DOHH2 (cell line): ENCODE results near the gene TMEM31.

Source experiments
- H3F3A ChIP-seq: fragments of 200-600 bp; sonication (generic), shearing (Covaris generic); 2 replicates; pipeline ENCODE4 v1.6.0; 2016; ENCODE audit warnings: antibody characterized with exemption, mild to moderate bottlenecking; ENCODE audit not compliant: control insufficient read depth, insufficient read depth
- H3K27ac ChIP-seq: fragments of 200-600 bp; sonication (generic); 2 replicates; pipeline ENCODE4 v1.5.1; 2014; ENCODE audit warnings: low read depth, mild to moderate bottlenecking, low read length, moderate library complexity
- H3K27me3 ChIP-seq: fragments of 200-600 bp; sonication (generic); 2 replicates; pipeline ENCODE4 v1.6.1; 2014; ENCODE audit warnings: mild to moderate bottlenecking, low read length, mixed read lengths; ENCODE audit not compliant: control insufficient read depth
- H3K36me3 ChIP-seq: fragments of 200-600 bp; sonication (generic); 2 replicates; pipeline ENCODE4 v1.6.1; 2014; ENCODE audit warnings: mild to moderate bottlenecking, low read length, moderate library complexity, mixed read lengths; ENCODE audit not compliant: control insufficient read depth
- H3K4me1 ChIP-seq: fragments of 200-600 bp; sonication (generic); 2 replicates; pipeline ENCODE4 v1.6.1; 2014; ENCODE audit warnings: mild to moderate bottlenecking, low read length, mixed read lengths; ENCODE audit not compliant: control insufficient read depth
- H3K4me2 ChIP-seq: fragments of 200-600 bp; sonication (generic); 2 replicates; pipeline ENCODE4 v1.6.0; 2014; ENCODE audit warnings: mild to moderate bottlenecking, low read length, moderate library complexity
- H3K4me3 ChIP-seq: fragments of 200-600 bp; sonication (generic); 2 replicates; pipeline ENCODE4 v1.5.1; 2014; ENCODE audit warnings: mild to moderate bottlenecking, low read length, mixed read lengths
- H3K79me2 ChIP-seq: fragments of 200-600 bp; sonication (generic); 2 replicates; pipeline ENCODE4 v1.6.1; 2014; ENCODE audit warnings: mild to moderate bottlenecking, low read length, mixed read lengths; ENCODE audit not compliant: control insufficient read depth
- H3K9me2 ChIP-seq: fragments of 200-600 bp; sonication (generic); replicated peaks from 2 replicates; pipeline ENCODE4 v1.6.1; 2014; ENCODE audit warnings: mild to moderate bottlenecking, low read length, mixed read lengths; ENCODE audit not compliant: control insufficient read depth
- H3K9me3 ChIP-seq: fragments of 200-600 bp; sonication (generic); 2 replicates; pipeline ENCODE4 v1.6.1; 2014; ENCODE audit warnings: antibody characterized with exemption, low read length, mixed read lengths; ENCODE audit not compliant: control insufficient read depth, insufficient read depth
- H4K20me1 ChIP-seq: fragments of 200-600 bp; sonication (generic); 2 replicates; pipeline ENCODE4 v1.6.0; 2014; ENCODE audit warnings: low read depth, mild to moderate bottlenecking, antibody characterized with exemption, low read length, moderate library complexity; ENCODE audit not compliant: control insufficient read depth, insufficient read depth
- EZH2phosphoT487 ChIP-seq: fragments of 200-600 bp; sonication (generic); IDR thresholded peaks from 2 replicates; pipeline ENCODE4 v1.6.1; 2017; ENCODE audit warnings: borderline replicate concordance, mild to moderate bottlenecking, antibody characterized with exemption, low read length, moderate library complexity, mixed read lengths
- TF ChIP-seq, protein P1 (sequence below): fragments of 200-600 bp; sonication (generic); IDR thresholded peaks from one replicate; pipeline ENCODE4 v1.5.1; 2014; ENCODE audit warnings: antibody characterized with exemption, mild to moderate bottlenecking, low read depth, low read length; ENCODE audit not compliant: poor library complexity, severe bottlenecking

Gene TMEM31

DNA sequence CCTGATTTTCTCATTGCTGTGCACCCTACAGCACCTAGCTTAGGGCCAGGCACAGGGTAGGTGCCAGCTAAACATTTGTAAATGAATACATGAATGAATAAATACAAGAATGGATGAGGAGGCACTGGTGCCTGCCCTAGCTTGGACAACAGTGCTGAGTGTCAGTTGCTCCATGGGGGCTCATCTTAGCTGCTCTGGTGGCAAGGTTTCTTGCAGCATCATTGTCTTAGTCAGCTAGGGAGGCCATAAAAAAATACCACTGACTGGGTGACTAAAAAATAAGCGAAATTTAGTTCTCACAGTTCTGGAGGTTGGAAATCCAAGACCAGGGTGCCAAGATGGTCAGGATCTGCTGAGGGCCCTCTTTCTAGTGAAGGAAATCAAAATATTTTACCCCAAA is 31.2 kb downstream of the TMEM31 start:
- TF ChIP-seq, protein P1, sequence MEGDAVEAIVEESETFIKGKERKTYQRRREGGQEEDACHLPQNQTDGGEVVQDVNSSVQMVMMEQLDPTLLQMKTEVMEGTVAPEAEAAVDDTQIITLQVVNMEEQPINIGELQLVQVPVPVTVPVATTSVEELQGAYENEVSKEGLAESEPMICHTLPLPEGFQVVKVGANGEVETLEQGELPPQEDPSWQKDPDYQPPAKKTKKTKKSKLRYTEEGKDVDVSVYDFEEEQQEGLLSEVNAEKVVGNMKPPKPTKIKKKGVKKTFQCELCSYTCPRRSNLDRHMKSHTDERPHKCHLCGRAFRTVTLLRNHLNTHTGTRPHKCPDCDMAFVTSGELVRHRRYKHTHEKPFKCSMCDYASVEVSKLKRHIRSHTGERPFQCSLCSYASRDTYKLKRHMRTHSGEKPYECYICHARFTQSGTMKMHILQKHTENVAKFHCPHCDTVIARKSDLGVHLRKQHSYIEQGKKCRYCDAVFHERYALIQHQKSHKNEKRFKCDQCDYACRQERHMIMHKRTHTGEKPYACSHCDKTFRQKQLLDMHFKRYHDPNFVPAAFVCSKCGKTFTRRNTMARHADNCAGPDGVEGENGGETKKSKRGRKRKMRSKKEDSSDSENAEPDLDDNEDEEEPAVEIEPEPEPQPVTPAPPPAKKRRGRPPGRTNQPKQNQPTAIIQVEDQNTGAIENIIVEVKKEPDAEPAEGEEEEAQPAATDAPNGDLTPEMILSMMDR, result no peak
- no peak for TF ChIP-seq EZH2phosphoT487
- H3K4me3 ChIP-seq, result no peak overlapping the region
- no peak overlapping the region for H3K27ac ChIP-seq
- no peaks in the 10 kb centered on the region for H3K9me3 ChIP-seq
- no peaks in the 10 kb centered on the region for H3K79me2 ChIP-seq
- no peaks in the 10 kb centered on the region for H3F3A ChIP-seq
- no peaks in the 10 kb centered on the region for H3K27me3 ChIP-seq
- no peaks in the 10 kb centered on the region for H4K20me1 ChIP-seq
- H3K4me2 ChIP-seq, result no peak overlapping the region
- H3K4me1 ChIP-seq, result no peaks in the 10 kb centered on the region
- no peaks in the 10 kb centered on the region for H3K36me3 ChIP-seq
- no peaks in the 10 kb centered on the region for H3K9me2 ChIP-seq

DNA sequence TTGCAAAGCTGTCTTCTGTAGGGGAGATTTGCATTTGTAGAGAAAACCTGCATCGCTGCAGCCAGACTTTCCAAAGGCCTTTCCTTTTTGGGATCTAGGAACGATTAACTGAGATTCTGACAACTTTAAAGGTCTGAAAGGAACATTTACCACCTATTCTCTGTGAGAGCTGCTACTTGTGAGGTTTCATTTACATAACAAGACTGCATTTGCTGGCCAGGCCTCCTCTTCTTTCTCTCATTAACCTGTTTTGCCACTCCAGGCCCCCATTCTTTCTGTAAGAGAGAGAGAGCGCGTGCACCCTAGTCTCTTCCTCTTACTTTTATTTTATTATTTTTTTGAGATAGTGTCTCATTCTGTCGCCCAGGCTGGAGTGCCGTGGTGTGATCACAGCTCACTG is 31.6 kb downstream of the TMEM31 start:
- Histone ChIP-seq H3K4me1 (no peaks in the 10 kb centered on the region), H3K4me3 (no peak overlapping the region), H3K9me3 (no peaks in the 10 kb centered on the region), H3K79me2 (no peaks in the 10 kb centered on the region), H3K27ac (no peak overlapping the region), H3K4me2 (no peak overlapping the region), H3K9me2 (no peaks in the 10 kb centered on the region), H3F3A (no peaks in the 10 kb centered on the region), H3K27me3 (no peaks in the 10 kb centered on the region), H4K20me1 (no peaks in the 10 kb centered on the region), H3K36me3 (no peaks in the 10 kb centered on the region)
- TF ChIP-seq EZH2phosphoT487, result no peak
- TF ChIP-seq, protein P1, result no peak

- no peak overlapping the region for H3K4me2 ChIP-seq
- H3K79me2 ChIP-seq, result no peaks in the 10 kb centered on the region
- H3K9me2 ChIP-seq, result no peaks in the 10 kb centered on the region
- no peaks in the 10 kb centered on the region for H3K27me3 ChIP-seq
- no peaks in the 10 kb centered on the region for H3K36me3 ChIP-seq
- no peaks in the 10 kb centered on the region for H3K4me1 ChIP-seq
- no peaks in the 10 kb centered on the region for H3K9me3 ChIP-seq
- H4K20me1 ChIP-seq, result no peaks in the 10 kb centered on the region
- no peak for TF ChIP-seq EZH2phosphoT487
- TF ChIP-seq, protein P1, result no peak
- no peak overlapping the region for H3K27ac ChIP-seq
- H3F3A ChIP-seq, result no peaks in the 10 kb centered on the region
- no peak overlapping the region for H3K4me3 ChIP-seq
These were observed 36.5 kb downstream of the TMEM31 start for GRCh38 chrX:103747163-103747562.

- Histone ChIP-seq H4K20me1 (no peaks in the 10 kb centered on the region), H3K27ac (no peak overlapping the region), H3K9me2 (no peaks in the 10 kb centered on the region), H3K36me3 (no peaks in the 10 kb centered on the region), H3F3A (no peaks in the 10 kb centered on the region), H3K4me3 (no peak overlapping the region), H3K9me3 (no peaks in the 10 kb centered on the region), H3K79me2 (no peaks in the 10 kb centered on the region), H3K4me2 (no peak overlapping the region), H3K27me3 (no peaks in the 10 kb centered on the region), H3K4me1 (no peaks in the 10 kb centered on the region)
- no peak for TF ChIP-seq EZH2phosphoT487
- TF ChIP-seq, protein P1, result no peak
These were observed 43.7 kb downstream of the TMEM31 start for GRCh38 chrX:103754401-103754800.
